GM10248 (cell line): ENCODE data around the gene GSS.

Source experiments
- CTCF ChIA-PET: fragments of 300-600 bp; sonication (Branson Sonifier 250); formaldehyde crosslinking; extraction: SDS; loops from one replicate; lab custom pipeline; 2021; ENCODE audit warnings: antibody characterized with exemption; lab: Yijun Ruan, JAX
- POLR2A ChIA-PET: fragments of 350-650 bp; sonication (Branson Sonifier 250); formaldehyde crosslinking; extraction: SDS; loops from one replicate; lab custom pipeline; 2020; ENCODE audit warnings: antibody characterized with exemption; lab: Yijun Ruan, JAX
- DNase-seq: peaks from one replicate; pipeline ENCODE4 v3.0.0; 2012; ENCODE audit errors: extremely low spot score
- CTCF ChIP-seq: IDR thresholded peaks from 2 replicates; pipeline ENCODE4 v1.5.1; 2012; ENCODE audit warnings: mild to moderate bottlenecking, low read depth; ENCODE audit errors: extremely low read depth, missing control alignments, control extremely low read depth

Gene GSS

DNA sequence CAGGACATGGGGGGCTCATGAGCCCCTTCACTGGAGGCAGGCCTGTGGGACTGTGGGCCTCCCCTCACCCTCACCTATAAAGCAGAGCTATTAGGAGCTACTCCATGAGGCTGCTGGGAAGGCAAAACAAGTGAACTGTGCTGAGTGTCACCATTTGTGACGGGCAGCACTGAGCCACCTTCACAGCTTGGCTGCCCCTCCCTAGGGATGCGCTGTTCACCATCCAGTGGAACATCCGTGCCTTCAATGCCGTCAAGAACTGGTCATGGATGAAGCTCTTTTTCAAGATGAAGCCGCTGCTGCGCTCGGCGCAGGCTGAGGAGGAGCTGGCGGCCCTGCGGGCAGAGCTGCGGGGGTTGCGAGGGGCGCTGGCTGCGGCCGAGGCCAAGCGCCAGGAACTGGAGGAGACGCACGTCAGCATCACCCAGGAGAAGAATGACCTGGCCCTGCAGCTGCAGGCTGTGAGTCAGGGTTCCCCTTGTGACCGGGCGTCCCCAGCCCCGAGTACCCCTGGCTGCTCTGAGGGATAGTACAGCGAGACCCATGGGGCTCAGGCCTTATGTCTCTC, 38.4 kb upstream of the GSS start:
- DNase-seq: no peak
- ChIA-PET CTCF (interaction anchor here (1.0 to 1.8 kb wide), 2 partner anchors 14 to 310 kb away, joined by 3 to 4 read pairs; no protein-coding TSS in a partner anchor), POLR2A (no interaction called here)
- no peak for TF ChIP-seq CTCF

DNA sequence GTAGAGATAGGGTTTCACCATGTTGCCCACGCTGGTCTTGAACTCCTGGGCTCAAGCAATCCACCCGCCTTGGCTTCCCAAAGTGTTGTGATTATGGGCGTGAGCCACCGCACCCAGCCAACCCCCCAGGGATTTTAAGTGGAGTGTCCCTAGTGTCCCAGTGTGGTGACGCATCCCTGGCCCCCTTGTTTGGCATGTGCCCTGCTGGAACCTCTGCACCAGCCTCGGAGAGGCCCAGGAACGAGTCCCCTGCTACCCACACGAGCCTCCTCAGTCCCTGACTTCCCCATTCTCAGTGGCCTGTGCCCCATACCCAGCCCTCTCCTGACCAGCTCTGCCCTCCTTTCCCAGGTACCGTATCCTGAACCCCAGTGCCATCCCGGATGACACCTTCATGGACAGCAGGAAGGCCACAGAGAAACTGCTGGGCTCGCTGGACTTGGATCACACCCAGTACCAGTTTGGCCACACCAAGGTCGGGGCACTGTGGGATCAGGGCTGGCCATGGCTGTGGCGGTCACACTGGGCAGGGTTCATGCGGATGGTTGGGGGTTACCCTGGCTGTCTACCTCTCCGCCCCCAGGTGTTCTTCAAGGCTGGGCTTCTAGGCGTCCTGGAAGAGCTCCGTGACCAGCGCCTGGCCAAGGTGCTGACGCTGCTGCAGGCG, 37.3 kb upstream of the GSS start:
- POLR2A ChIA-PET: no interaction called here
- CTCF ChIA-PET: interaction anchor here (1.0 kb wide), 1 partner anchor 13 kb away, joined by 3 read pairs; no protein-coding TSS in a partner anchor

GRCh38 chr20:34990661-34991214, 35.1 kb upstream of the GSS start:
- no peak for DNase-seq
- ChIA-PET CTCF (no interaction called here), POLR2A (no interaction called here)
- TF ChIP-seq CTCF: no peak

More for the DNA sequence above, 37.3 kb upstream of the GSS start:
- TF ChIP-seq CTCF: no peak
- DNase-seq: no peak

GRCh38 chr20:34990231-34990630, 34.6 kb upstream of the GSS start:
- no peak for TF ChIP-seq CTCF
- POLR2A ChIA-PET: no interaction called here
- no peak for DNase-seq
- CTCF ChIA-PET: no interaction called here

- TF ChIP-seq CTCF: no peak
- CTCF ChIA-PET: no interaction called here
- DNase-seq: no peak
- POLR2A ChIA-PET: interaction anchor here (0.5 kb wide), 1 partner anchor 626 kb away, joined by 4 read pairs; the partner anchor contains the start of gene SPAG4
Measured at GRCh38 chr20:34989670-34990069, 34.1 kb upstream of the GSS start.

GRCh38 chr20:34989118-34989517, 33.5 kb upstream of the GSS start:
- DNase-seq: no peak
- TF ChIP-seq CTCF: no peak
- CTCF ChIA-PET: no interaction called here
- POLR2A ChIA-PET: interaction anchor here (0.5 kb wide), 1 partner anchor 627 kb away, joined by 4 read pairs; the partner anchor contains the start of gene SPAG4
